GM10266 (cell line): Measurements from ENCODE around the gene CAMKK2.

Experiments used
- DNase-seq: peaks from one replicate; pipeline ENCODE4 v3.0.0; 2012; ENCODE audit errors: extremely low spot score
- TF ChIP-seq, protein P1 (sequence below): IDR thresholded peaks from 2 replicates; pipeline ENCODE4 v1.5.1; 2012; ENCODE audit warnings: mild to moderate bottlenecking, low read depth; ENCODE audit not compliant: control insufficient read depth, insufficient read depth; ENCODE audit errors: missing control alignments

The CAMKK2 gene

DNA sequence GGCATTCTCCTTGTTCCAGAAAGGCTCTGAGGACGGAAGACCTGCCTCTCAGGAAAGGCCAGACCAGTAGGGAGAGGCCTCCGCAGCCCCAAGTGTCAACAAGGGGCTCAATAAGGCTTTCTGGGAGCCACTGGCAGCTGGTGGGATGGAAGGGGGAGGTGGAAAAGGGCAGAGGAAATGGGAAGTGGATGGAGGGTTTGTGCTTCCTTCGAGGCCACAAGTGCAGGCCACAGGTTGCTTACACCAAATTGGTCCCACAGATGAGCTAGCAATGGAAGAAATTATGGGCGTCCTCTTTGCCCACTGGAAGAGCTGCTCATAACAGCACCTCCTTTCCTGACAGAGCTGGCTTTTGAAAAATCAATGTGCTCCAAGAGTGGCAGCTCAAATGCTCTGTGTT lies 58.4 kb downstream of the CAMKK2 start:
- DNase-seq: no peak
- TF ChIP-seq, protein P1, sequence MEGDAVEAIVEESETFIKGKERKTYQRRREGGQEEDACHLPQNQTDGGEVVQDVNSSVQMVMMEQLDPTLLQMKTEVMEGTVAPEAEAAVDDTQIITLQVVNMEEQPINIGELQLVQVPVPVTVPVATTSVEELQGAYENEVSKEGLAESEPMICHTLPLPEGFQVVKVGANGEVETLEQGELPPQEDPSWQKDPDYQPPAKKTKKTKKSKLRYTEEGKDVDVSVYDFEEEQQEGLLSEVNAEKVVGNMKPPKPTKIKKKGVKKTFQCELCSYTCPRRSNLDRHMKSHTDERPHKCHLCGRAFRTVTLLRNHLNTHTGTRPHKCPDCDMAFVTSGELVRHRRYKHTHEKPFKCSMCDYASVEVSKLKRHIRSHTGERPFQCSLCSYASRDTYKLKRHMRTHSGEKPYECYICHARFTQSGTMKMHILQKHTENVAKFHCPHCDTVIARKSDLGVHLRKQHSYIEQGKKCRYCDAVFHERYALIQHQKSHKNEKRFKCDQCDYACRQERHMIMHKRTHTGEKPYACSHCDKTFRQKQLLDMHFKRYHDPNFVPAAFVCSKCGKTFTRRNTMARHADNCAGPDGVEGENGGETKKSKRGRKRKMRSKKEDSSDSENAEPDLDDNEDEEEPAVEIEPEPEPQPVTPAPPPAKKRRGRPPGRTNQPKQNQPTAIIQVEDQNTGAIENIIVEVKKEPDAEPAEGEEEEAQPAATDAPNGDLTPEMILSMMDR: no peak

DNA sequence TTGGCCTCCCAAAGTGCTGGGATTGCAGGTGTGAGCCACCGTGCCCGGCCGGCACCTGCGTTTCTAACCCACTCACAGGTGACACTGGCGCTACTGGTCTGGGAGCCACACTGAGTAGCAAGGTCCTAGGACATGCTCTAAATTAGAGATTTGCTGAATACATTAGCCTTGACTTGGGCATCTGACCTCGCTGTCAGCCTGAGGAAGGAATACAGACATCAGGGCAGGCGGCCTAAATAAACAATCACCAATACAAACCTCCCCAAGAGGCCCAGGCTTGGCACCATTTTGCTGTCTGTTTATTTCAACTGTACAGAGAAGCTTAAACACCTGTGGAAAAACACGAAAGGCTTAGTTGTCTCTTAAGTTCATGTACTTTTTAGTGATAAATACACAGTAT lies 59.1 kb downstream of the CAMKK2 start:
- no peak for DNase-seq
- TF ChIP-seq, protein P1: no peak

DNA sequence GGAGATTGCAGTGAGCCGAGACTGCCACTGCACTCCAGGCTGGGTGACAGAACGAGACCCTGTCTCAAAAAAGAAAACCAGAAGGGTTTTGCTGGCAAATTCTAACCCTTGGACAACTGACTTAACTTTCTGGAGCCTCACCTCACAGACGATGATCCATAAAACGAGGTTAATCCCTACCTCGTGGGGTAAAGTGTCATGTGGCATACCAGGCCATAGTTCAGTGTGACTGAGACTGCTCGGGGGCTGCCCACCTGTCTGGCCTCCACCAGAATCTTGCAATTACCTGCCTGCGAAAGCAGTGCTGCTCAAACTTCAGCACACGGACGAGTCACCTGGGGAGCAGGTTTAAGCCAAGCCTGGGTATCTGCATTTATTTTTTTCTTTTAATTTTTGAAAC lies 59.7 kb downstream of the CAMKK2 start:
- TF ChIP-seq, protein P1: no peak
- DNase-seq: no peak

DNA sequence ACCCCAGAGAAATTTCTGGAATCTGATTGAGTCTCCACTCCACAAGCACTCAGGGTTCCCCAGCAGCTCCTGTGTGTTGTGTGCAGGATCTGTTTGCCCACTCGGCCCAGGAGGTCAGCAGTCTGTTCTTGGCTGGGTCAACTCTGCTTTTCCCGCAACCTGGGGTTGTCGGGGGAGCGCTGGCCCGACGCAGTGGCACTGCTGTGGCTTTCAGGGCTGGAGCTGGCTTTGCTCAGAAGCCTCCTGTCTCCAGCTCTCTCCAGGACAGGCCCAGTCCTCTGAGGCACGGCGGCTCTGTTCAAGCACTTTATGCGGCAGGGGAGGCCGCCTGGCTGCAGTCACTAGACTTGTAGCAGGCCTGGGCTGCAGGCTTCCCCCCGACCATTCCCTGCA lies 62.9 kb downstream of the CAMKK2 start:
- DNase-seq: no peak

DNA sequence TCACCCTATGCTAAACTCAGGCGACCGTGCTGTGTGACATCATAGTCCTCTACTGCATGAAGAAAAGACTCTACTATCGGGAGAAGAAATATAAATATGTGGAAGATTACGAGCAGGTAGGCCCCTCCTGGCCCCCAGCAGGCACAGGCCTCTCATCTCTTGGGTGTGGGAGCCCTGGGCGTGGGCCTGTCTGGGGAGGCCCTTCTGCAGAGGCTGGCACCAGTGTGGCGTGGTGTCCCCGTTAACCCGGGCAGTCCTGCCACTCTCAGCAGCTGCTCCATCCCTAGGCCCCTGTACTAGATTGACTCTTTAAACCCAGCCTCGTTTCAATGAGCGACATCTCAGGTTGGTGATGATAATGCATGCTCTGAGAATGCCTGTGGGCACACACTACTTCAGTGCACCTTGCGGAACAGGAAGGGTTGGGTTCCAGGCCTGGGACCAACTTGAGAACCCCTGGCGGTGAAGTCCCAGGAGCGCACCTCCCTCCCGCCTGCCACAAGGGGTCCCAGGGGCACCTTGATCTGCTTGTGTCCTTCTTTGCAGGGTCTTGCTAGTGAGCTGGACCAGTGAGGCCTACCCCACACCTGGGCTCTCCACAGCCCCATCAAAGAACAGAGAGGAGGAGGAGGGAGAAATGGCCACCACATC lies 63.4 kb downstream of the CAMKK2 start:
- DNase-seq: no peak
- TF ChIP-seq, protein P1: no peak

More for the DNA sequence above, 62.9 kb downstream of the CAMKK2 start:
- TF ChIP-seq, protein P1: no peak

DNA sequence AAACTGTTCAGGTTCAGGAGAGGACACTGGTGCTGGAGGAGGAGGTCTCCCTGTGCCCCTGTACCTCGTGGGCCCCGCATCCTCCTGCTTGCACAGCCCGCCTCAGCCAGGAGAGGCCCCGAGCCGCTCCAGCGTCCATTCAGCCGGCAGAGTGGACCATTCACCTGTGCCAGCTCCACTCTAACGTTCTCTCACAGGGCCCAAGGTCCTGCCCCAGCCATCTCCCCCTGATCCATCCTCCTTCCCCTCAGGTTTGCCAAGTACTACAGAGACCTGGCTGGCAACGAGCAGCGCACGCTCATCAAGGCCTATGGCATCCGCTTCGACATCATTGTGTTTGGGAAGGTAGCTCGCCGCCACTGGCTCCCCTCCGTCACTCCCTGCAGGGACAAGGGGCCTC lies 64.3 kb downstream of the CAMKK2 start:
- TF ChIP-seq, protein P1: no peak
- DNase-seq: no peak

DNA sequence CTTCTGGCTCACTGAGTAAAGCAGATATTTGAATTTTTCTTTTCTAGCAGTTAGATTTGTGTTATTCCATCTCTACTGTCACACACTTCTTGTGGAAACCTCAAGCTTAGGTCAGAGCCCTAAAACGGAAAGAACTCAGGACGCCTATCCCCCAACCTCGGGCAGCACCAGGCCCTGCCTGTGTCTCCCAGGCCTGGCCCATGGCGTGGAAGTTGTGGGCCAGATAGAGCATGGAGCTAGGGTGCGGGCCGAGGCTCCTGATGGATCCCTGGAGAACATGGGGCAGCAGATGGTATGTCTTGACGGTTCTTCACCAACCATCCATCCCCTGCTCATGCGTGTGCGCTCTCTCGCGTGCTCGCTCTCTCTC lies 66.0 kb downstream of the CAMKK2 start:
- TF ChIP-seq, protein P1: no peak
- DNase-seq: no peak
